ENCODE data around the gene WDR75. TPM values are rescaled to one million over a fixed set of nuclear protein-coding genes. Genes with fewer than 3 reads are reported as not detected.

The WDR75 gene
- total RNA-seq, 1 donor: 24.2 TPM

GRCh38 chr2:189488008-189488310 lies 46.7 kb downstream of the WDR75 start:
- DNase-seq (ENCODE audit: low read depth in 2 of 3, low spot score in 2 of 3): no peak

- DNase-seq (ENCODE audit: low read depth in 2 of 3, low spot score in 2 of 3): no peak
Observed at GRCh38 chr2:189492451-189492850, 51.2 kb downstream of the WDR75 start.

- DNase-seq (ENCODE audit: low read depth in 2 of 3, low spot score in 2 of 3): no peak
Observed at GRCh38 chr2:189498205-189498604, 56.9 kb downstream of the WDR75 start.

GRCh38 chr2:189499137-189499536 lies 57.9 kb downstream of the WDR75 start:
- no peak for DNase-seq (ENCODE audit: low read depth in 2 of 3, low spot score in 2 of 3)

- no peak for DNase-seq (ENCODE audit: low read depth in 2 of 3, low spot score in 2 of 3)
Observed at GRCh38 chr2:189500456-189501160, 59.3 kb downstream of the WDR75 start.

GRCh38 chr2:189501487-189501886 lies 60.2 kb downstream of the WDR75 start:
- DNase-seq (ENCODE audit: low read depth in 2 of 3, low spot score in 2 of 3): no peak

GRCh38 chr2:189502714-189503113 lies 61.4 kb downstream of the WDR75 start:
- no peak for DNase-seq (ENCODE audit: low read depth in 2 of 3, low spot score in 2 of 3)

- DNase-seq (ENCODE audit: low read depth in 2 of 3, low spot score in 2 of 3): no peak
Observed at GRCh38 chr2:189504238-189504637, 63.0 kb downstream of the WDR75 start.

- DNase-seq (ENCODE audit: low read depth in 2 of 3, low spot score in 2 of 3): no peak
Observed at GRCh38 chr2:189505492-189505891, 64.2 kb downstream of the WDR75 start.

- DNase-seq (ENCODE audit: low read depth in 2 of 3, low spot score in 2 of 3): peak in 2 of 3 donors; percentile 23 to 62
Observed at GRCh38 chr2:189506514-189506976, 65.3 kb downstream of the WDR75 start.

- DNase-seq (ENCODE audit: low read depth in 2 of 3, low spot score in 2 of 3): no peak
Observed at GRCh38 chr2:189511210-189511959, 70.1 kb downstream of the WDR75 start.

GRCh38 chr2:189511960-189512319 lies 70.7 kb downstream of the WDR75 start:
- DNase-seq (ENCODE audit: low read depth in 2 of 3, low spot score in 2 of 3): no peak

GRCh38 chr2:189512879-189513278 lies 71.6 kb downstream of the WDR75 start:
- DNase-seq (ENCODE audit: low read depth in 2 of 3, low spot score in 2 of 3): no peak

- no peak for DNase-seq (ENCODE audit: low read depth in 2 of 3, low spot score in 2 of 3)
Observed at GRCh38 chr2:189514104-189514503, 72.8 kb downstream of the WDR75 start.

- DNase-seq (ENCODE audit: low read depth in 2 of 3, low spot score in 2 of 3): no peak
Observed at GRCh38 chr2:189515264-189515663, 74.0 kb downstream of the WDR75 start.

- DNase-seq (ENCODE audit: low read depth in 2 of 3, low spot score in 2 of 3): peak in 1 of 3 donors; percentile 40
Observed at GRCh38 chr2:189516546-189516945, 75.3 kb downstream of the WDR75 start.

GRCh38 chr2:189517847-189518535 lies 76.7 kb downstream of the WDR75 start:
- no peak for DNase-seq (ENCODE audit: low read depth in 2 of 3, low spot score in 2 of 3)

GRCh38 chr2:189519631-189520387 lies 78.5 kb downstream of the WDR75 start:
- DNase-seq (ENCODE audit: low read depth in 2 of 3, low spot score in 2 of 3): no peak

GRCh38 chr2:189521699-189522434 lies 80.6 kb downstream of the WDR75 start:
- DNase-seq (ENCODE audit: low read depth in 2 of 3, low spot score in 2 of 3): peak in 2 of 3 donors; percentile 24 to 70

- no peak for DNase-seq (ENCODE audit: low read depth in 2 of 3, low spot score in 2 of 3)
Observed at GRCh38 chr2:189522435-189523151, 81.3 kb downstream of the WDR75 start.

All from hematopoietic multipotent progenitor cell (in vitro differentiated cells).